ENCODE results near the gene SLC8A2. TPM values are rescaled to one million over a fixed set of nuclear protein-coding genes. Genes with fewer than 3 reads are reported as not detected.

The SLC8A2 gene
- polyA plus RNA-seq, 1 donor (not counting 4 experiments of a cell fraction or from before 2014, with no cell fraction given): 0.17 TPM

- Histone ChIP-seq H4K20me1 (ENCODE audit: control insufficient read depth, extremely low read depth, insufficient read depth, low read length) (no peaks in the 10 kb centered on the region), H3K79me2 (ENCODE audit: control insufficient read depth, insufficient read depth, low read length) (no peaks in the 10 kb centered on the region), H3K4me1 (ENCODE audit: control insufficient read depth, extremely low read depth, insufficient read depth, low read length) (no peaks in the 10 kb centered on the region), H3K9me1 (ENCODE audit: control insufficient read depth, extremely low read depth, insufficient read depth, low read length) (no peaks in the 10 kb centered on the region), H2AFZ (ENCODE audit: control insufficient read depth, low read length) (no peak overlapping the region), H3K4me2 (ENCODE audit: control insufficient read depth, extremely low read depth, insufficient read depth, low read depth, low read length) (no peak overlapping the region), H3K9me3 (ENCODE audit: control insufficient read depth, low read depth, low read length) (no peaks in the 10 kb centered on the region), H3K27ac (ENCODE audit: control insufficient read depth, insufficient read depth, low read length) (no peak overlapping the region), H3K4me3 (ENCODE audit: control insufficient read depth in 2 of 3, extremely low read depth in 1 of 3, insufficient read depth in 2 of 3, low read depth in 1 of 3, low read length in 3 of 3) (no peak overlapping the region), H3K9ac (ENCODE audit: control insufficient read depth, extremely low read depth, insufficient read depth, low read length) (no peak overlapping the region), H3K27me3 (ENCODE audit: control insufficient read depth, extremely low read depth, insufficient read depth, low read length) (peaks cover 8% of the 10 kb centered on the region), H3K36me3 (ENCODE audit: control insufficient read depth in 2 of 2, extremely low read depth in 1 of 2, insufficient read depth in 2 of 2, low read length in 2 of 2) (no peaks in the 10 kb centered on the region)
- dilution Hi-C loops (cut with MboI; ENCODE audit: extremely low pct_ligation_motif_present, low sequenced_read_pairs): no loop called here
- DNase-seq (ENCODE audit: low read depth, low spot score) (no peak), FAIRE-seq (no peak)
- TF ChIP-seq EZH2 (IDR thresholded peaks at IDR 0.05; ENCODE audit: low read length): no peak
- TF ChIP-seq CTCF (optimal IDR thresholded peaks at IDR 0.05 in 1 of 3, IDR thresholded peaks at IDR 0.05 in 1 of 3, conservative IDR thresholded peaks at IDR 0.05 in 1 of 3; ENCODE audit: extremely low read depth in 1 of 3, insufficient read depth in 2 of 3, low read length in 3 of 3): no peak
Measured at GRCh38 chr19:47437500-47437899, 34.2 kb downstream of the SLC8A2 start.

- Histone ChIP-seq H3K4me3 (ENCODE audit: control insufficient read depth in 2 of 3, extremely low read depth in 1 of 3, insufficient read depth in 2 of 3, low read depth in 1 of 3, low read length in 3 of 3) (no peak overlapping the region), H3K9ac (ENCODE audit: control insufficient read depth, extremely low read depth, insufficient read depth, low read length) (no peak overlapping the region), H3K4me1 (ENCODE audit: control insufficient read depth, extremely low read depth, insufficient read depth, low read length) (no peaks in the 10 kb centered on the region), H3K9me3 (ENCODE audit: control insufficient read depth, low read depth, low read length) (no peaks in the 10 kb centered on the region), H2AFZ (ENCODE audit: control insufficient read depth, low read length) (no peak overlapping the region), H3K27ac (ENCODE audit: control insufficient read depth, insufficient read depth, low read length) (no peak overlapping the region), H3K27me3 (ENCODE audit: control insufficient read depth, extremely low read depth, insufficient read depth, low read length) (peaks cover 11% of the 10 kb centered on the region), H4K20me1 (ENCODE audit: control insufficient read depth, extremely low read depth, insufficient read depth, low read length) (no peaks in the 10 kb centered on the region), H3K4me2 (ENCODE audit: control insufficient read depth, extremely low read depth, insufficient read depth, low read depth, low read length) (no peak overlapping the region), H3K36me3 (ENCODE audit: control insufficient read depth in 2 of 2, extremely low read depth in 1 of 2, insufficient read depth in 2 of 2, low read length in 2 of 2) (no peaks in the 10 kb centered on the region), H3K9me1 (ENCODE audit: control insufficient read depth, extremely low read depth, insufficient read depth, low read length) (no peaks in the 10 kb centered on the region), H3K79me2 (ENCODE audit: control insufficient read depth, insufficient read depth, low read length) (no peaks in the 10 kb centered on the region)
- DNase-seq (ENCODE audit: low read depth, low spot score) (no peak), FAIRE-seq (peak; percentile 77)
- dilution Hi-C loops (cut with MboI; ENCODE audit: extremely low pct_ligation_motif_present, low sequenced_read_pairs): no loop called here
- TF ChIP-seq CTCF (optimal IDR thresholded peaks at IDR 0.05 in 1 of 3, IDR thresholded peaks at IDR 0.05 in 1 of 3, conservative IDR thresholded peaks at IDR 0.05 in 1 of 3; ENCODE audit: extremely low read depth in 1 of 3, insufficient read depth in 2 of 3, low read length in 3 of 3) (peak; percentile 87 to 97 (median 91)), EZH2 (IDR thresholded peaks at IDR 0.05; ENCODE audit: low read length) (peak; percentile 36)
Measured at GRCh38 chr19:47436712-47437401, 34.8 kb downstream of the SLC8A2 start.
